H1 (cell line): ENCODE results near the gene TSPAN9. TPM values are rescaled to one million over a fixed set of nuclear protein-coding genes. Genes with fewer than 3 reads are reported as not detected.

Experiments used
- CTCF ChIA-PET: fragments of 300-600 bp; sonication (Branson Sonifier 250); formaldehyde crosslinking; loops from one replicate; lab custom pipeline; 2021; ENCODE audit not compliant: partially characterized antibody; lab: Charles Lee
- POLR2A ChIA-PET: fragments of 300-600 bp; sonication (Branson Sonifier 250); formaldehyde crosslinking; loops from one replicate; lab custom pipeline; 2021; ENCODE audit warnings: inconsistent platforms; ENCODE audit not compliant: partially characterized antibody; lab: Charles Lee
- DNase-seq, 2 experiments: peaks; one replicate each; pipeline versions ENCODE4 v3.0.0 to v3.0.0-alpha.2; 2010 to 2022; ENCODE audit warnings: low spot score in 2 of 2, low read depth in 1 of 2, mixed read lengths in 1 of 2
- FAIRE-seq: peaks from 2 replicates; lab custom pipeline; 2011; peaks lifted over from hg19 to GRCh38; lab: Jason Lieb, UNC
- H2AFZ ChIP-seq: 2 replicates; pipeline ENCODE4 v1.8.1; 2012; ENCODE audit warnings: low read length, inconsistent platforms
- H2AK5ac ChIP-seq: 2 replicates; pipeline ENCODE4 v1.6.1; 2013; ENCODE audit warnings: low read depth, low read length
- H2BK120ac ChIP-seq: replicated peaks from 2 replicates; pipeline ENCODE3; 2013; ENCODE audit warnings: low read depth, low read length, inconsistent platforms
- H2BK12ac ChIP-seq: 2 replicates; pipeline ENCODE4 v1.6.1; 2013; ENCODE audit warnings: low read depth, low read length
- H2BK15ac ChIP-seq: 2 replicates; pipeline ENCODE4 v1.6.1; 2013; ENCODE audit warnings: low read length
- H2BK20ac ChIP-seq: 2 replicates; pipeline ENCODE4 v1.6.1; 2013; ENCODE audit warnings: low read length
- H2BK5ac ChIP-seq: 2 replicates; pipeline ENCODE4 v1.6.1; 2013; ENCODE audit warnings: low read depth, low read length
- H3K14ac ChIP-seq: 2 replicates; pipeline ENCODE4 v1.6.1; 2013; ENCODE audit warnings: inconsistent platforms; ENCODE audit not compliant: insufficient read length
- H3K18ac ChIP-seq: 2 replicates; pipeline ENCODE4 v1.6.1; 2013; ENCODE audit warnings: low read length; ENCODE audit errors: extremely low read depth
- H3K23ac ChIP-seq: 2 replicates; pipeline ENCODE4 v1.6.1; 2013; ENCODE audit warnings: inconsistent platforms; ENCODE audit not compliant: insufficient read length
- H3K23me2 ChIP-seq: 2 replicates; pipeline ENCODE4 v1.6.1; 2013; ENCODE audit warnings: low read depth, low read length
- H3K27ac ChIP-seq: 2 replicates; pipeline ENCODE4 v1.6.1; 2011; ENCODE audit warnings: low read depth, low read length, inconsistent platforms
- H3K27me3 ChIP-seq, 4 experiments: replicated peaks in 1 of 4; 1 replicate in 1 of 4; 2 replicates in 3 of 4; pipeline versions ENCODE4 v1.6.1 to v1.8.1; 2011 to 2013; ENCODE audit warnings: low read length in 3 of 4, mild to moderate bottlenecking in 3 of 4, inconsistent platforms in 2 of 4, mixed read lengths in 2 of 4, moderate library complexity in 1 of 4; ENCODE audit not compliant: control insufficient read depth in 3 of 4, insufficient read depth in 3 of 4; ENCODE audit errors: extremely low read depth in 1 of 4
- H3K36me3 ChIP-seq, 4 experiments: 2 replicates each; pipeline versions ENCODE4 v1.6.1 to v1.8.1; 2011 to 2013; ENCODE audit warnings: mild to moderate bottlenecking in 4 of 4, low read length in 3 of 4, moderate library complexity in 2 of 4, control low read depth in 1 of 4, inconsistent platforms in 1 of 4; ENCODE audit not compliant: insufficient read depth in 4 of 4, control insufficient read depth in 2 of 4
- H3K4ac ChIP-seq: replicated peaks from 2 replicates; pipeline ENCODE3; 2013; ENCODE audit warnings: low read length, low read depth, mixed read lengths, inconsistent platforms; ENCODE audit not compliant: insufficient read length
- H3K4me1 ChIP-seq, 4 experiments: replicated peaks in 1 of 4; 1 replicate in 1 of 4; 2 replicates in 3 of 4; pipeline versions ENCODE4 v1.6.1 to v1.8.1; 2011 to 2013; ENCODE audit warnings: low read length in 3 of 4, inconsistent platforms in 2 of 4, mixed read lengths in 1 of 4; ENCODE audit not compliant: insufficient read depth in 4 of 4, control insufficient read depth in 3 of 4
- H3K4me2 ChIP-seq, 2 experiments: 2 replicates each; pipeline versions ENCODE4 v1.6.1 to v1.8.1; 2011 to 2013; ENCODE audit warnings: low read depth in 2 of 2, low read length in 2 of 2, control low read depth in 1 of 2, inconsistent platforms in 1 of 2, mild to moderate bottlenecking in 1 of 2; ENCODE audit not compliant: insufficient read depth in 1 of 2
- H3K4me3 ChIP-seq, 4 experiments: fragments of 200-600, 300-600 bp in 1 of 4; sonication (generic), shearing (Covaris generic), sonication (Bioruptor Twin) in 1 of 4; 2 replicates each; pipeline versions ENCODE4 v1.5.1 to v1.8.1; 2011 to 2016; ENCODE audit warnings: low read length in 4 of 4, low read depth in 3 of 4, control low read depth in 2 of 4, inconsistent platforms in 2 of 4, mild to moderate bottlenecking in 2 of 4, mixed read lengths in 1 of 4, moderate library complexity in 1 of 4; ENCODE audit not compliant: insufficient read depth in 2 of 4; ENCODE audit errors: extremely low read depth in 1 of 4
- H3K56ac ChIP-seq: replicated peaks from 2 replicates; pipeline ENCODE3; 2013; ENCODE audit warnings: low read depth, mild to moderate bottlenecking, mixed read lengths, low read length, inconsistent platforms; ENCODE audit not compliant: insufficient read length
- H3K79me1 ChIP-seq: 2 replicates; pipeline ENCODE4 v1.6.1; 2013; ENCODE audit warnings: low read depth, low read length, control low read depth
- H3K79me2 ChIP-seq, 2 experiments: 2 replicates each; pipeline versions ENCODE4 v1.6.1 to v1.8.1; 2012 to 2013; ENCODE audit warnings: low read length in 2 of 2, mild to moderate bottlenecking in 2 of 2, inconsistent platforms in 1 of 2; ENCODE audit not compliant: insufficient read depth in 2 of 2, control insufficient read depth in 1 of 2
- H3K9ac ChIP-seq, 4 experiments: replicated peaks in 1 of 4; 1 replicate in 1 of 4; 2 replicates in 3 of 4; pipeline versions ENCODE4 v1.6.1 to v1.8.1; 2011 to 2013; ENCODE audit warnings: low read depth in 3 of 4, low read length in 3 of 4, control low read depth in 2 of 4, mild to moderate bottlenecking in 2 of 4, moderate library complexity in 2 of 4, inconsistent platforms in 1 of 4; ENCODE audit errors: extremely low read depth in 1 of 4
- H3K9me3 ChIP-seq, 2 experiments: 2 replicates each; pipeline versions ENCODE4 v1.6.1 to v1.8.1; 2012 to 2013; ENCODE audit warnings: mild to moderate bottlenecking in 2 of 2, moderate library complexity in 2 of 2, control low read depth in 1 of 2, inconsistent platforms in 1 of 2, low read depth in 1 of 2, low read length in 1 of 2, mixed read lengths in 1 of 2; ENCODE audit not compliant: insufficient read depth in 2 of 2
- H4K20me1 ChIP-seq, 2 experiments: replicated peaks in 1 of 2; 2 replicates each; pipeline versions ENCODE3 to v1.8.1; 2011 to 2013; ENCODE audit warnings: inconsistent platforms in 2 of 2, low read length in 2 of 2, mild to moderate bottlenecking in 1 of 2; ENCODE audit not compliant: insufficient read depth in 2 of 2, control insufficient read depth in 1 of 2
- H4K5ac ChIP-seq: 2 replicates; pipeline ENCODE4 v1.6.1; 2013; ENCODE audit warnings: low read length, low read depth, mixed read lengths, inconsistent platforms; ENCODE audit not compliant: insufficient read length
- H4K8ac ChIP-seq: 2 replicates; pipeline ENCODE4 v1.8.0; 2013; ENCODE audit warnings: mild to moderate bottlenecking, moderate library complexity, low read length, inconsistent platforms; ENCODE audit not compliant: insufficient read depth; ENCODE audit errors: extremely low read depth
- H4K91ac ChIP-seq: replicated peaks from 2 replicates; pipeline ENCODE3; 2013; ENCODE audit warnings: low read length, mixed read lengths, inconsistent platforms; ENCODE audit not compliant: insufficient read length
- BCL11A ChIP-seq, 2 experiments: IDR thresholded peaks; one replicate each; pipeline ENCODE4 v1.6.1; 2011; ENCODE audit warnings: low read depth in 2 of 2, low read length in 2 of 2, mild to moderate bottlenecking in 2 of 2
- CBX5 ChIP-seq: fragments of 300-800, 300-1000 bp; sonication (generic); IDR thresholded peaks from 2 replicates; pipeline ENCODE4 v1.7.1; 2016; ENCODE audit warnings: antibody characterized with exemption, low read length, low read depth
- GABPA ChIP-seq: IDR thresholded peaks from 2 replicates; pipeline ENCODE4 v1.6.1; 2011; ENCODE audit warnings: mild to moderate bottlenecking, low read length, moderate library complexity, borderline replicate concordance; ENCODE audit not compliant: insufficient read depth
- YY1 ChIP-seq: IDR thresholded peaks from 2 replicates; pipeline ENCODE4 v1.6.1; 2011; ENCODE audit warnings: low read depth, mild to moderate bottlenecking, low read length
- WGBS, 2 experiments: shearing (Covaris generic) in 1 of 2; methylation state at CpG; one replicate each; pipeline versions ENCODE4 v1.1.6 to v1.1.7; 2013 to 2015; ENCODE audit warnings: low lambda C conversion rate in 2 of 2, mixed read lengths in 2 of 2, inconsistent platforms in 1 of 2, low coverage in 1 of 2, missing lambda C conversion rate in 1 of 2; ENCODE audit not compliant: insufficient replicate concordance in 2 of 2, insufficient coverage in 1 of 2, insufficient read length in 1 of 2; ENCODE audit errors: extremely low coverage in 1 of 2, missing lambda C conversion rate in 1 of 2; 5-methylcytosine and 5-hydroxymethylcytosine counted together
- polyA plus RNA-seq, 7 experiments: library from polyadenylated mRNA; depleted of rRNA in 3 of 7; stranded (reverse) in 5 of 7; unstranded in 2 of 7; fragments of >200 nt in 5 of 7; fragments of 200-250 nt in 2 of 7; gene quantifications; 1 replicate in 5 of 7; 2 replicates in 1 of 7; 4 replicates in 1 of 7; pipeline versions ENCODE4 v1.2.1 to v1.2.3, GENCODE V29; 2011 to 2013; ENCODE audit warnings: missing spikeins in 2 of 7, mixed read lengths in 2 of 7
- total RNA-seq: library from RNA; stranded (reverse); fragmentation: NEBNext Ultra II Directional; extraction: Animal tissue kit (Norgen Biotek cat#: 25700); gene quantifications from 2 replicates; pipeline ENCODE4 v1.2.1, GENCODE V29; 2021

Gene TSPAN9
- total and polyA plus RNA-seq, 2 of the 8 experiments (the other 6 are each of a cell fraction or from before 2014, with no cell fraction given), result 11.5 to 29.1 TPM

DNA sequence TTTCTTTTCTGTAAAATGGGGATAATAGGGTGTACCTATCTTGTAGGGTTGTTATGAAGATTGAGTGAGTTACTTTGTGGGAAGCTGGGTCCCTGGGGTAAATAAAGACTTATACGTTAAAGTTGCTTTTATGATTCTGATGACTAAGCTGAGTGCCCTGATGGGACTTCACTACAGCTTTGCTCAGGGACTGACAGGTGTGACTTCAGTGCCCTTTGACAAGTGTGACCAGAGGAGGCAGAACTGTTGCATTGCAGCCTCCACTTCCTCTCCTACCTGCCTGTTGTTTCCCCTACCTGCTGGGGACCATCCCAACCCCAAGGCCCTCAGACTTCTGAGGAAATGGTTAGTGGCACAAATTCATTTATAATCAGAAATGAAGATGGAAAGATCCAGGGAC, 119.3 kb downstream of the TSPAN9 start:
- H4K91ac ChIP-seq, result no peak overlapping the region
- no peak for FAIRE-seq
- H4K8ac ChIP-seq, result no peak overlapping the region

More for the DNA sequence above, 119.3 kb downstream of the TSPAN9 start:
- no peak overlapping the region for H3K4me2 ChIP-seq
- no peaks in the 10 kb centered on the region for H3K9me3 ChIP-seq
- ChIA-PET CTCF (interaction anchor here (1.1 to 24.7 kb wide), 15 partner anchors 10 to 163 kb away, joined by 3 to 448 read pairs (median 8); no protein-coding TSS in a partner anchor), POLR2A (interaction anchor here (2.4 kb wide), 1 partner anchor 12 kb away, joined by 8 read pairs; no protein-coding TSS in a partner anchor)
- TF ChIP-seq GABPA (no peak), YY1 (no peak), BCL11A (IDR thresholded peaks at IDR 0.05; ENCODE audit: low read depth in 2 of 2, low read length in 2 of 2) (no peak), CBX5 (no peak)
- no peak overlapping the region for H3K18ac ChIP-seq
- H3K14ac ChIP-seq, result no peak overlapping the region
- no peak overlapping the region for H3K9ac ChIP-seq
- no peak overlapping the region for H3K56ac ChIP-seq
- peaks cover 2% of the 10 kb centered on the region; the same call in 1 of the 2 replicates for H3K79me1 ChIP-seq
- 65% methylated on average over 1 of the region's 1 CpG; no CpG with 5 or more reads in 1 of the 2 experiments for WGBS, 2 experiments
- no peaks in the 10 kb centered on the region for H3K36me3 ChIP-seq
- no peak overlapping the region for H4K5ac ChIP-seq
- no peak for DNase-seq
- no peak overlapping the region for H2AFZ ChIP-seq
- no peak overlapping the region for H2AK5ac ChIP-seq
- H2BK20ac ChIP-seq, result no peak overlapping the region
- H3K27me3 ChIP-seq, result peaks cover 8 to 26% (median 20%) of the 10 kb centered on the region in 4 experiments
- H3K4me1 ChIP-seq, result peaks cover 0 to 10% (median 6%) of the 10 kb centered on the region in 4 experiments; a peak in 6 of 7 replicates
- H2BK12ac ChIP-seq, result no peak overlapping the region
- no peak overlapping the region for H2BK15ac ChIP-seq
- no peak overlapping the region for H2BK5ac ChIP-seq
- no peak overlapping the region for H3K27ac ChIP-seq
- no peak overlapping the region for H3K4ac ChIP-seq
- H3K23me2 ChIP-seq, result peaks cover 19% of the 10 kb centered on the region; the same call in 1 of the 2 replicates
- H4K20me1 ChIP-seq, result peaks cover 8 to 12% of the 10 kb centered on the region in 2 experiments
- H3K79me2 ChIP-seq, result no peaks in the 10 kb centered on the region
- no peak overlapping the region for H2BK120ac ChIP-seq
- H3K23ac ChIP-seq, result no peak overlapping the region
- H3K4me3 ChIP-seq, result no peak overlapping the region
